GM10248 (cell line): Measurements from ENCODE around the gene SUGT1.

Experiments
- CTCF ChIA-PET: fragments of 300-600 bp; sonication (Branson Sonifier 250); formaldehyde crosslinking; extraction: SDS; loops from one replicate; lab custom pipeline; 2021; ENCODE audit warnings: antibody characterized with exemption; lab: Yijun Ruan, JAX
- POLR2A ChIA-PET: fragments of 350-650 bp; sonication (Branson Sonifier 250); formaldehyde crosslinking; extraction: SDS; loops from one replicate; lab custom pipeline; 2020; ENCODE audit warnings: antibody characterized with exemption; lab: Yijun Ruan, JAX
- DNase-seq: peaks from one replicate; pipeline ENCODE4 v3.0.0; 2012; ENCODE audit errors: extremely low spot score
- TF ChIP-seq, protein P1 (sequence below): IDR thresholded peaks from 2 replicates; pipeline ENCODE4 v1.5.1; 2012; ENCODE audit warnings: mild to moderate bottlenecking, low read depth; ENCODE audit errors: extremely low read depth, missing control alignments, control extremely low read depth

Gene SUGT1

DNA sequence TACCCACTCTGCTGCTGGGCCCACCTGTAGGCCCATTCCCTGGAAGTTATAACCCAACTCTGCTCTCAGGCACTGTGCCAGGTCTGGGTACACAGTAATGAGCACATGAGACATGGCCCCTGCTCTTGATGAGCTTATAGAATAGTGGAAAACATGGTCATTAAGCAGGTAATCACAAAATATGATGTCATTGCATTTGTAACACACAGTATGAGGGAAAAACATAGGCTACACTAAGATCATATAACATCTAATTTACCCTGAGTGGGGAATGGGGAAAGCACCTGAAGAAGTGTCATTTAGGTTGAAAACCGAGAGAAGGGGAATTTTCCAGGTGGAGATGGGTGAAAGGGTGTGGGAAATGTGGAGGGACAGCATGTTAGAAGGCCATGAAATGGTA, 90.9 kb downstream of the SUGT1 start:
- TF ChIP-seq, protein P1, sequence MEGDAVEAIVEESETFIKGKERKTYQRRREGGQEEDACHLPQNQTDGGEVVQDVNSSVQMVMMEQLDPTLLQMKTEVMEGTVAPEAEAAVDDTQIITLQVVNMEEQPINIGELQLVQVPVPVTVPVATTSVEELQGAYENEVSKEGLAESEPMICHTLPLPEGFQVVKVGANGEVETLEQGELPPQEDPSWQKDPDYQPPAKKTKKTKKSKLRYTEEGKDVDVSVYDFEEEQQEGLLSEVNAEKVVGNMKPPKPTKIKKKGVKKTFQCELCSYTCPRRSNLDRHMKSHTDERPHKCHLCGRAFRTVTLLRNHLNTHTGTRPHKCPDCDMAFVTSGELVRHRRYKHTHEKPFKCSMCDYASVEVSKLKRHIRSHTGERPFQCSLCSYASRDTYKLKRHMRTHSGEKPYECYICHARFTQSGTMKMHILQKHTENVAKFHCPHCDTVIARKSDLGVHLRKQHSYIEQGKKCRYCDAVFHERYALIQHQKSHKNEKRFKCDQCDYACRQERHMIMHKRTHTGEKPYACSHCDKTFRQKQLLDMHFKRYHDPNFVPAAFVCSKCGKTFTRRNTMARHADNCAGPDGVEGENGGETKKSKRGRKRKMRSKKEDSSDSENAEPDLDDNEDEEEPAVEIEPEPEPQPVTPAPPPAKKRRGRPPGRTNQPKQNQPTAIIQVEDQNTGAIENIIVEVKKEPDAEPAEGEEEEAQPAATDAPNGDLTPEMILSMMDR: no peak
- no peak for DNase-seq
- POLR2A ChIA-PET: no interaction called here
- CTCF ChIA-PET: no interaction called here

DNA sequence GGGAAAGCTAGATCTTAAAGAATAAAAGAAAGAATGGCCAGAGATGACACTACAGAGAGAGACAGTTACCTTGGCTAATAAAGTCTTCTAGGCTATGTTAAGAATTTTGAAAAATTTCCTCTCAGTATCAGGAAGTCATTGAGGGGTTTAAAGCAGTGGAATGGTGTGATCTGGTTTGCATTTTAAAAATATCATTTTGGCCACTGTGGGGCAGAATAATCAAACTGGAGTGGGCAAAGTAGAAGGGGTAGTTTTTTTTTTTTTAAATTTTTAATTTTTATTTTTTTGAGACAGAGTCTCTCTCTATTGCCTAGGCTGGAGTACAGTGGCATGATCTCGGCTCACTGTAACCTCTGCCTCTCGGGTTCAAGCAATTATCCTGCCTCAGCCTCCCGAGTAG, 91.4 kb downstream of the SUGT1 start:
- ChIA-PET CTCF (no interaction called here), POLR2A (no interaction called here)
- DNase-seq: no peak
- TF ChIP-seq, protein P1: no peak

DNA sequence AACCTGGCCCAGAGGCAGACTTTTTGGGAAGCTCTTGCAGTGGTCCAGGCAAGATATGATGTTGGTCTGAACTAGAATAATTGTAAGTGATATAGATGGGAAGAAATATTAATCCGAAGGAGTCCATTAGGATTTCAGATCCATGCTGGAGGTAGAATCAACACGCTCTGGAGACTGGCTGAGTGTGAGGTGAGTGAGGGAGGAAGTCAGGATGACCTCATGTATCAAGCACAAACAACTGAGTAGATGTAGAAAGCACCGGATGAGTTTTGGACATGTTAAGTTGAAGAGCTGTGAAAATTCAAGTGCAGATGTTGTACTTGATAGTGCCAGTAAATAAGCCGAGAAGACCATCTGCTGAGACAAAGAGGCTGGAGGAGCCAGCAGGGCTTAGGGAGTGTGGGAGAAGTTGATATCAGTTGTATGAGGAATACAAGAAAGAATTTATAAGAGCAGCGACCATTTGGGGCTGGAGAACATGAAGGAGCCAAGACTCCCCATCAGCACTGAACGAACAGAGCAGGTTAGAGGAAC, 92.3 kb downstream of the SUGT1 start:
- no peak for DNase-seq
- POLR2A ChIA-PET: no interaction called here
- CTCF ChIA-PET: no interaction called here
- TF ChIP-seq, protein P1: no peak

DNA sequence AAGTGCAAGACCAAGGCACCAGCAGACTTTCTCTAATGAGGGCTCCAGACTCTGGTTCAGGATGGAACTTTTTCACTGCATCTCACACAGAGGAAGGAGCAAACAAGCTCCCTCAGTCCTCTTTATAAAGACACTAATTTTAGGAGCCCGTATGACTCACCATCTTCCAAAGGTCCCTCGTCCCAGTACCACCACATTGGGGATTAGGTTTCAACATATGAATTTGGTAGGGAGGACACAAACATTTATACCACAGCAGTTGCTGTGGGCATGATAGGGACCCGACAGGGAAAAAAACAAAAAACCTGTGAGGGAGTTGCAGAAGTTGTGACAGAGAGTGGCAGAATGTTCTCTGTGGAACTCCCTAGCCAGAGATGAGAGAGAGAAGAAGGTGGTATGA, 93.5 kb downstream of the SUGT1 start:
- TF ChIP-seq, protein P1: no peak
- CTCF ChIA-PET: interaction anchor here (0.7 to 2.2 kb wide), 3 partner anchors 8 to 33 kb away, joined by 3 to 4 read pairs (median 4); no protein-coding TSS in a partner anchor
- POLR2A ChIA-PET: no interaction called here
- DNase-seq: no peak

DNA sequence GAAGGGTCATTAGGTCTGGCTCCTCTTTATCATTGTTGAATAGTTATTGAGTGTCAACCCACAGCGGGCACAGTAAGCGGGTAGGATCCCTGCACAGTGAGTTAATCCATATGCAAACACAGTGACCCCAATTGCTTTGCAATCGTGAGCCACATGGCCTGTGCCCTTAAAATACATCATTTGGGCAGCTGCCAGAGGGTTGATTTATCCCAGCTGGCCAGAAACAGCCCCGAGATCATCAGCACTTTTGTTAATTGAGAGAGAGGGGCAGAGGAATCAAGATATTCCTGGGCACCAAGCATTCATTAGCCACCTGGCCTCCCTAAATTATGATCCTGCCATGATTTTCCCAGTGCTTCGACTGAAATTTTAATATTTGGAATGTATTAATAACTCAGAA, 96.8 kb downstream of the SUGT1 start:
- TF ChIP-seq, protein P1: no peak
- ChIA-PET CTCF (no interaction called here), POLR2A (no interaction called here)
- DNase-seq: no peak
